GM12874 (cell line): ENCODE measurements around the gene STOML3.

Experiments used
- TF ChIP-seq, protein P1 (sequence below): IDR thresholded peaks from 2 replicates; pipeline ENCODE4 v1.5.1; 2011; ENCODE audit warnings: low read depth, mild to moderate bottlenecking, control low read depth, low read length, moderate library complexity; ENCODE audit not compliant: insufficient read depth

The STOML3 gene

GRCh38 chr13:38960175-38960574 lies 30.5 kb downstream of the STOML3 start:
- TF ChIP-seq, protein P1, sequence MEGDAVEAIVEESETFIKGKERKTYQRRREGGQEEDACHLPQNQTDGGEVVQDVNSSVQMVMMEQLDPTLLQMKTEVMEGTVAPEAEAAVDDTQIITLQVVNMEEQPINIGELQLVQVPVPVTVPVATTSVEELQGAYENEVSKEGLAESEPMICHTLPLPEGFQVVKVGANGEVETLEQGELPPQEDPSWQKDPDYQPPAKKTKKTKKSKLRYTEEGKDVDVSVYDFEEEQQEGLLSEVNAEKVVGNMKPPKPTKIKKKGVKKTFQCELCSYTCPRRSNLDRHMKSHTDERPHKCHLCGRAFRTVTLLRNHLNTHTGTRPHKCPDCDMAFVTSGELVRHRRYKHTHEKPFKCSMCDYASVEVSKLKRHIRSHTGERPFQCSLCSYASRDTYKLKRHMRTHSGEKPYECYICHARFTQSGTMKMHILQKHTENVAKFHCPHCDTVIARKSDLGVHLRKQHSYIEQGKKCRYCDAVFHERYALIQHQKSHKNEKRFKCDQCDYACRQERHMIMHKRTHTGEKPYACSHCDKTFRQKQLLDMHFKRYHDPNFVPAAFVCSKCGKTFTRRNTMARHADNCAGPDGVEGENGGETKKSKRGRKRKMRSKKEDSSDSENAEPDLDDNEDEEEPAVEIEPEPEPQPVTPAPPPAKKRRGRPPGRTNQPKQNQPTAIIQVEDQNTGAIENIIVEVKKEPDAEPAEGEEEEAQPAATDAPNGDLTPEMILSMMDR, result no peak

DNA sequence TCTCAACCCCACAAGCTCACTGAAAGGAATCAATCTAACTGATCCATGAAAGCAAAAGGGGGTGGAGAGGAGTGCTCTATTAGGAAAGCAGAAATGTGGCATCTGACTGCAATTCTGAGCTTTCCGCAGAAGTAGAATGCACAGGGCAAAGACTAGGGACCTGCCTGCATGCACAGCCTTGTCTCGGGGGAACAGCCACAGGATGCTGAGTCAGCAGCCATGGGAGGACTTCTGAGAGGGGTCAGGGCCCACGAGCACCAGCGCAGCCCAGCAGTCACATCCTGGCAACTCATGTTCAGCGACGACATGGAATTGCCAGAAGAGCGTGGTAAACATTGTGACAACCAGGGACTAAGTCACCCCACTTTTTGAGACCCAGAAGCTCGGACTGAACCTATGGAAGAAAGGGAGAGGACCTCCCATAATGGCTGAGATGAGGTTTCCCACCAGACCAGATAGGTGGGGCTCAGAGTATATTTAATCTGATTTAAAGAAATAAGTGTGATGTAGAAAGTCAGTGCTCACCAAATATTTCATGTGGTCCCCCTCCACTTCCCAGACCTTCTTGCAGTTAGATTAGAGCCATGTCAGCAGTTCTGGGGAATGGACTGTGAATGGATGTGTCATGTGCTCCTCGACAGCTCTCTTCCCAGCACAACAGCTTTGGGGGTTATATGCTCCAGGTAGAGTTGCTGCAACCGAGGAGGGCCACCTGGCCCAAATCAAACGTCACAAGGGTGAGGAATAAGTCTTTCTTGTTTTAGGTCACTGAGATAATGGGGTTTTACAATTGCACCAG lies 32.6 kb downstream of the STOML3 start:
- TF ChIP-seq, protein P1, result no peak

- TF ChIP-seq, protein P1, result no peak
These were observed 35.8 kb downstream of the STOML3 start for GRCh38 chr13:38954844-38955243.

DNA sequence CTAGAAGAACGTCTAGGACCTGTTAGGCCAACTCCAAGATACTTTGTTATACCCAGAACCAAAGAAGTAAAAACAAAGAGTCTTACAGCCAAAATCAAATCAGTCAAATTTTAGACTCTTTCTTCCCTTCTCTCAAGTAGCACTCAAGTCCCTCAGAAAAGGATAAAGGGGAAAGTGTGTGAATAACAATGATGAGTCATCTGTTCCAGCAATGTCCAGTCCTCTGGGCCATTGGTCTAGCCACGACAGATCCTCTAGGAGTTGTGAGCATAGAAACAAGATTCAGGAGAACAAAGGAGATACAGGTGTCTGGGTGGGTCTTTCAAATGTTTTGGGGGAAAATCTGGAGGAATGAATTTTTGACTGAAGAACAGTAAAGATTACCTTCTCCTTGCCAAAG lies 36.3 kb downstream of the STOML3 start:
- TF ChIP-seq, protein P1, result no peak

GRCh38 chr13:38952827-38953226 lies 37.8 kb downstream of the STOML3 start:
- TF ChIP-seq, protein P1, result no peak

GRCh38 chr13:38951525-38952313 lies 38.9 kb downstream of the STOML3 start:
- TF ChIP-seq, protein P1, result no peak

GRCh38 chr13:38950987-38951386 lies 39.6 kb downstream of the STOML3 start:
- TF ChIP-seq, protein P1, result no peak
